ENCODE results near the gene KCNIP3.
"Not testable (repeated sequence)": the region's sequence is repeated elsewhere in the genome, so short reads cannot be mapped to it uniquely, and the experiment has no call there.

Gene KCNIP3

GRCh38 chr2:95384854-95385569 lies 87.9 kb downstream of the KCNIP3 start:
- DNase-seq (ENCODE audit: low read depth) = peak; percentile 53

GRCh38 chr2:95385570-95385984 lies 88.4 kb downstream of the KCNIP3 start:
- no peak for DNase-seq (ENCODE audit: low read depth)

GRCh38 chr2:95386031-95386430 lies 88.9 kb downstream of the KCNIP3 start:
- no peak for DNase-seq (ENCODE audit: low read depth)

GRCh38 chr2:95387358-95387757 lies 90.2 kb downstream of the KCNIP3 start:
- no peak for DNase-seq (ENCODE audit: low read depth)

- no peak for DNase-seq (ENCODE audit: low read depth)
Measured at GRCh38 chr2:95388091-95388692, 91.0 kb downstream of the KCNIP3 start.

- no peak for DNase-seq (ENCODE audit: low read depth)
Measured at GRCh38 chr2:95388856-95389244, 91.7 kb downstream of the KCNIP3 start.

GRCh38 chr2:95389245-95390119 lies 92.3 kb downstream of the KCNIP3 start:
- peak; percentile 59 for DNase-seq (ENCODE audit: low read depth)

GRCh38 chr2:95390272-95390880 lies 93.2 kb downstream of the KCNIP3 start:
- no peak for DNase-seq (ENCODE audit: low read depth)

GRCh38 chr2:95390881-95391321 lies 93.8 kb downstream of the KCNIP3 start:
- no peak for DNase-seq (ENCODE audit: low read depth)

GRCh38 chr2:95391641-95392310 lies 94.6 kb downstream of the KCNIP3 start:
- DNase-seq (ENCODE audit: low read depth) = no peak

GRCh38 chr2:95392320-95392719 lies 95.2 kb downstream of the KCNIP3 start:
- no peak for DNase-seq (ENCODE audit: low read depth)

- DNase-seq (ENCODE audit: low read depth) = no peak
Measured at GRCh38 chr2:95392730-95393455, 95.7 kb downstream of the KCNIP3 start.

GRCh38 chr2:95393901-95394300 lies 96.8 kb downstream of the KCNIP3 start:
- no peak for DNase-seq (ENCODE audit: low read depth)

- DNase-seq (ENCODE audit: low read depth) = no peak
Measured at GRCh38 chr2:95399061-95399460, 101.9 kb downstream of the KCNIP3 start.

- DNase-seq (ENCODE audit: low read depth) = no peak
Measured at GRCh38 chr2:95401480-95401879, 104.3 kb downstream of the KCNIP3 start.

- DNase-seq (ENCODE audit: low read depth) = not testable (repeated sequence)
Measured at GRCh38 chr2:95402004-95402369, 104.8 kb downstream of the KCNIP3 start.

- DNase-seq (ENCODE audit: low read depth) = peak; percentile 82
Measured at GRCh38 chr2:95402370-95403203, 105.4 kb downstream of the KCNIP3 start, which contains the start of gene FAHD2A. Gene FAHD2A (plus strand): TSS chr2:95402708. CDS start chr2:95405559, 2,851 bp downstream.

GRCh38 chr2:95403204-95403721 lies 106.1 kb downstream of the KCNIP3 start:
- DNase-seq (ENCODE audit: low read depth) = peak; percentile 34

GRCh38 chr2:95403824-95404223 lies 106.7 kb downstream of the KCNIP3 start:
- not testable (repeated sequence) for DNase-seq (ENCODE audit: low read depth)

GRCh38 chr2:95404676-95405075 lies 107.5 kb downstream of the KCNIP3 start:
- not testable (repeated sequence) for DNase-seq (ENCODE audit: low read depth)

All from fibroblast of gingiva (primary cell).